Parathyroid adenoma (tissue), 2 donors: ENCODE results near the gene KRT15.

Source experiments
- H2AFZ ChIP-seq: fragments of 300-600 bp; sonication (generic); one replicate; pipeline ENCODE4 v1.7.0; 2017; ENCODE audit warnings: antibody characterized with exemption, mild to moderate bottlenecking
- H3K27ac ChIP-seq: fragments of 300-600 bp; sonication (generic); one replicate; pipeline ENCODE4 v1.7.0; 2017
- H3K27me3 ChIP-seq: fragments of 300-600 bp; sonication (generic); one replicate; pipeline ENCODE4 v1.7.0; 2017; ENCODE audit warnings: low read length; ENCODE audit not compliant: control insufficient read depth, insufficient read depth
- H3K36me3 ChIP-seq: fragments of 300-600 bp; sonication (generic); one replicate; pipeline ENCODE4 v1.7.0; 2017; ENCODE audit warnings: low read length; ENCODE audit not compliant: control insufficient read depth, insufficient read depth
- H3K4me1 ChIP-seq: fragments of 300-600 bp; sonication (generic); one replicate; pipeline ENCODE4 v1.7.0; 2017; ENCODE audit warnings: control low read depth
- H3K4me2 ChIP-seq: fragments of 300-600 bp; sonication (generic); one replicate; pipeline ENCODE4 v1.7.0; 2017; ENCODE audit warnings: low read length
- H3K4me3 ChIP-seq: fragments of 300-600 bp; sonication (generic); one replicate; pipeline ENCODE4 v1.7.0; 2017; ENCODE audit warnings: low read depth, low read length
- H3K79me2 ChIP-seq: fragments of 300-600 bp; sonication (generic); one replicate; pipeline ENCODE4 v1.7.0; 2017; ENCODE audit warnings: control low read depth
- H3K9ac ChIP-seq: fragments of 300-600 bp; sonication (generic); one replicate; pipeline ENCODE4 v1.7.0; 2017; ENCODE audit warnings: mild to moderate bottlenecking
- H3K9me3 ChIP-seq: fragments of 300-600 bp; sonication (generic); one replicate; pipeline ENCODE4 v1.7.0; 2017; ENCODE audit warnings: low read length; ENCODE audit not compliant: control insufficient read depth
- TF ChIP-seq, protein P1 (sequence below): fragments of 300-600 bp; sonication (generic); IDR thresholded peaks from one replicate; pipeline ENCODE4 v1.7.0; 2017; ENCODE audit warnings: antibody characterized with exemption, mild to moderate bottlenecking
- donor health status: primary hyperparathyroidism.

The KRT15 gene

DNA sequence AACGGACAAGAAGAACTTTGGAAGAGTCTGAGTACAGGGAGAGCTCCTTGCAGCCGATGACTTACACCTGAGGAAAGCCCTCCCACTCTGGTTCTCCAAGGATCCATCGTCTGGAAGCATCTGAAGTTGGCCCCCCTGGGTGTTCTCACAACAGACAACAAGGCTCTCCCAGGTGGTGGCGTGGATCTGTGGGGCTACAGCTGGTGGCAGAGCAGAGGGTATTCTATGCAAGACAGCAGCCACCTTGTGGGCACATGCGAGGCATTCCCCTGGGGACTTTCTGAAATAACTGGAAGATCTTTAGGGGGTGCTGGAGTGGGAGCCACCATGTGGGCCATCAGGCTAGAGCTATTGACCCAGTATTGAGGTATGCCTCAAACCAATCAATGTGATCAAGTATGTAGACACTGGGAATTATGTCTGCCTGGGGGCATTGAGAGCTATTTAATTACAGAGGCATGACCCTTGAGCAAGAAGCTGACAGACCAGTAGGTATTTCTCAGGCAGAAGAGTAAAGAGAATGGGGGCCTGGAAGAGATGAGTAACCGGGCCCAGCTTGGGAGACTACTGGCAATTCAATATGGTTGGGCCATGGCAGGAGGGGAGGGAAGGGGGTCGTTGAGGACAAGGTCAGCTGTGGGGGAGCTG lies 16.3 kb upstream of the KRT15 start:
- no peaks in the 10 kb centered on the region for H3K79me2 ChIP-seq
- no peak overlapping the region for H3K4me3 ChIP-seq
- TF ChIP-seq, protein P1, sequence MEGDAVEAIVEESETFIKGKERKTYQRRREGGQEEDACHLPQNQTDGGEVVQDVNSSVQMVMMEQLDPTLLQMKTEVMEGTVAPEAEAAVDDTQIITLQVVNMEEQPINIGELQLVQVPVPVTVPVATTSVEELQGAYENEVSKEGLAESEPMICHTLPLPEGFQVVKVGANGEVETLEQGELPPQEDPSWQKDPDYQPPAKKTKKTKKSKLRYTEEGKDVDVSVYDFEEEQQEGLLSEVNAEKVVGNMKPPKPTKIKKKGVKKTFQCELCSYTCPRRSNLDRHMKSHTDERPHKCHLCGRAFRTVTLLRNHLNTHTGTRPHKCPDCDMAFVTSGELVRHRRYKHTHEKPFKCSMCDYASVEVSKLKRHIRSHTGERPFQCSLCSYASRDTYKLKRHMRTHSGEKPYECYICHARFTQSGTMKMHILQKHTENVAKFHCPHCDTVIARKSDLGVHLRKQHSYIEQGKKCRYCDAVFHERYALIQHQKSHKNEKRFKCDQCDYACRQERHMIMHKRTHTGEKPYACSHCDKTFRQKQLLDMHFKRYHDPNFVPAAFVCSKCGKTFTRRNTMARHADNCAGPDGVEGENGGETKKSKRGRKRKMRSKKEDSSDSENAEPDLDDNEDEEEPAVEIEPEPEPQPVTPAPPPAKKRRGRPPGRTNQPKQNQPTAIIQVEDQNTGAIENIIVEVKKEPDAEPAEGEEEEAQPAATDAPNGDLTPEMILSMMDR, result no peak
- H3K9me3 ChIP-seq, result no peaks in the 10 kb centered on the region
- H3K4me1 ChIP-seq, result peaks cover 9% of the 10 kb centered on the region
- H3K4me2 ChIP-seq, result no peak overlapping the region
- no peak overlapping the region for H2AFZ ChIP-seq
- H3K36me3 ChIP-seq, result no peaks in the 10 kb centered on the region
- H3K27ac ChIP-seq, result no peak overlapping the region
- H3K9ac ChIP-seq, result no peak overlapping the region
- no peaks in the 10 kb centered on the region for H3K27me3 ChIP-seq

DNA sequence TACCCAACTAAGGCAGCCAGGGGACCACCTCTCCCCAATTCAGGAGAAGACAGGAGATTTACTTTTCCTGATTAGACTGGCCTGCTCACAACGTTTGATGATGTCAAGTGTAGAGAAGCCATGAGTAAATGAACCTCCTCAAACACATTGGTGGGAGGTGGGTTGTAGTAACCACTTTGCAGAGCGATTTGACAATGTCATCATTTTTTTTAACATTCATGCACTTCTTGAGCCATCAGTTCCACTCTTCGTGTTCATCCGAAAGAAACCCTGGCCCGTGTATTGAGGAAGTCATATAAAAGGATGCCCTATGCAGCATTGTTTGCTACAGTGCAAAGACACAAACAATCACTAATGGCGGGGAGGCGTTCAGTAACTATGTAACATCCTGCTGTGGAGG lies 14.9 kb upstream of the KRT15 start:
- H3K4me3 ChIP-seq, result no peak overlapping the region
- H3K4me2 ChIP-seq, result no peak overlapping the region
- no peaks in the 10 kb centered on the region for H3K79me2 ChIP-seq
- no peak overlapping the region for H3K9ac ChIP-seq
- TF ChIP-seq, protein P1, result no peak
- no peaks in the 10 kb centered on the region for H3K27me3 ChIP-seq
- H2AFZ ChIP-seq, result no peak overlapping the region
- no peaks in the 10 kb centered on the region for H3K9me3 ChIP-seq
- H3K36me3 ChIP-seq, result no peaks in the 10 kb centered on the region
- H3K4me1 ChIP-seq, result peaks cover 18% of the 10 kb centered on the region
- H3K27ac ChIP-seq, result no peak overlapping the region

DNA sequence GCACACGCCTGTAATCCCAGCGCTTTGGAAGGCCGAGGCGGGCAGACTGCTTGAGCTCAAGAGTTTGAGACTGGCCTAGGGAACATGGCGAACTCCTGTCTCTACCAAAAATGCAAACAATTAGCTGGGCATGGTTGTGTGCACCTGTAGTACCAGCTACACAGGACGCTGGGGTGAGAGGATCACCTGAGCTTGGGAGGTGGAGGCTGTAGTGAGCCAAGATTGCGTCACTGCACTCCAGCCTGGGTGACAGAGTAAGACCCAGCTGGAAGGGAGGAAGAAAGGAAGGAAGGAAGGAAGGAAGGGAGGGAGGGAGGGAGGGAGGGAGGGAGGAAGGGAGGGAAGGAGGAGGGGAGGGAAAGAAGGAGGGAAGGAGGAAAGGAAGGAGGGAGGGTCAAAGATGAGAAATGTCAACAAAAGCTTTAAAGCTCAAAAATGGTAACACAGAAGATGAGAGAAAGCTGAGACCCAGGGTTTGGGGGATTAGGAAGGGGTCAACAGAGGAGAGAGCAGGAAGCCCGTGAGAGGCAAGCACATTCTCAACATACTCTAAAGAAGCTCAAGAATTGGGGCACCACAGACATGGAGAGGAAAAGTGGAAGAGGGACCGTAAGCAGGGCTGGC lies 14.4 kb upstream of the KRT15 start:
- Histone ChIP-seq H3K9ac (no peak overlapping the region), H3K27ac (no peak overlapping the region), H3K4me1 (peaks cover 21% of the 10 kb centered on the region), H2AFZ (no peak overlapping the region), H3K9me3 (no peaks in the 10 kb centered on the region), H3K79me2 (no peaks in the 10 kb centered on the region), H3K36me3 (no peaks in the 10 kb centered on the region), H3K4me2 (no peak overlapping the region), H3K27me3 (no peaks in the 10 kb centered on the region), H3K4me3 (no peak overlapping the region)
- TF ChIP-seq, protein P1, result no peak

DNA sequence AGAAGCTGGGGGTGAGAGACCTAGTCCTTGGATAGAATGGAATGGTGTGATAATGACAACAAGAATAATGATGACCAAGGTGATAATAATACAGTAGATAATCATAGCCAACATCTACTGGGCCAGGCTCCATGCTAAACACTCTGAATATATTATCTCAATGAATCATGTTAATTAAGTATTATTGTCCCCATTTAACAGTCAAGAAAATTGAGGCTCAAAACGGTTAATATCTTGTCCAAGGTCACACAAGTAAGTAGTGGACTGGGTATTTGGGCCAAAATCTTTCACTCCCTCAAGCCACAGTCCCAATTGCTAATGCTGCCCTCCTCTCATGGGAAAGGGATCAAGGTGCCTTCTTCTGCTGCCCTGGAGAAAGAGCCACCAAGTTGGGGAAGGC lies 13.3 kb upstream of the KRT15 start:
- H2AFZ ChIP-seq, result no peak overlapping the region
- no peak overlapping the region for H3K4me2 ChIP-seq
- TF ChIP-seq, protein P1, result no peak
- no peaks in the 10 kb centered on the region for H3K79me2 ChIP-seq
- no peak overlapping the region for H3K27ac ChIP-seq
- H3K9ac ChIP-seq, result no peak overlapping the region
- no peaks in the 10 kb centered on the region for H3K27me3 ChIP-seq
- no peak overlapping the region for H3K4me3 ChIP-seq
- H3K36me3 ChIP-seq, result no peaks in the 10 kb centered on the region
- H3K4me1 ChIP-seq, result peaks cover 21% of the 10 kb centered on the region
- H3K9me3 ChIP-seq, result no peaks in the 10 kb centered on the region
